Smooth muscle cell (in vitro differentiated cells): Measurements from ENCODE around the gene SLC2A10. TPM values are rescaled to one million over a fixed set of nuclear protein-coding genes. Genes with fewer than 3 reads are reported as not detected.

ENCODE experiments used
- DNase-seq: peaks from one replicate; lab custom pipeline; 2025; ENCODE audit not compliant: unreplicated experiment; lab: John Stamatoyannopoulos, UW
- H2AFZ ChIP-seq: fragments of 200-600 bp; sonication (generic); 2 replicates; pipeline ENCODE4 v1.6.0; 2016; ENCODE audit warnings: antibody characterized with exemption, low read depth, mild to moderate bottlenecking
- H3F3A ChIP-seq: fragments of 200-600 bp; sonication (generic); 2 replicates; pipeline ENCODE4 v1.6.0; 2017; ENCODE audit warnings: antibody characterized with exemption, low read depth
- H3K27ac ChIP-seq: fragments of 200-600 bp; sonication (generic); 2 replicates; pipeline ENCODE4 v1.5.1; 2016; ENCODE audit warnings: low read depth, mild to moderate bottlenecking
- H3K27me3 ChIP-seq: fragments of 200-600 bp; sonication (generic); 2 replicates; pipeline ENCODE4 v1.6.1; 2016; ENCODE audit warnings: low read depth, mild to moderate bottlenecking
- H3K36me3 ChIP-seq: fragments of 200-600 bp; sonication (generic); 2 replicates; pipeline ENCODE4 v1.5.1; 2016; ENCODE audit warnings: low read depth
- H3K4me1 ChIP-seq: fragments of 200-600 bp; sonication (generic); 2 replicates; pipeline ENCODE4 v1.5.1; 2016; ENCODE audit warnings: low read depth
- H3K4me2 ChIP-seq: fragments of 200-600 bp; sonication (generic); 2 replicates; pipeline ENCODE4 v1.6.0; 2016; ENCODE audit warnings: mild to moderate bottlenecking
- H3K4me3 ChIP-seq: fragments of 200-600 bp; sonication (generic); 2 replicates; pipeline ENCODE4 v1.5.1; 2016; ENCODE audit warnings: mild to moderate bottlenecking
- H3K79me2 ChIP-seq: fragments of 200-600 bp; sonication (generic); 2 replicates; pipeline ENCODE4 v1.6.0; 2016; ENCODE audit warnings: low read depth, mild to moderate bottlenecking
- H3K9ac ChIP-seq: fragments of 200-600 bp; sonication (generic); 2 replicates; pipeline ENCODE4 v1.6.0; 2016; ENCODE audit warnings: low read depth
- H3K9me3 ChIP-seq: fragments of 200-600 bp; sonication (generic); replicated peaks from 2 replicates; pipeline ENCODE4 v1.5.1; 2016; ENCODE audit warnings: low read depth
- H4K20me1 ChIP-seq: fragments of 200-600 bp; sonication (generic); 2 replicates; pipeline ENCODE4 v1.6.0; 2016; ENCODE audit warnings: low read depth
- CTCF ChIP-seq: fragments of 200-600 bp; sonication (generic); IDR thresholded peaks from 2 replicates; pipeline ENCODE4 v1.5.1; 2017; ENCODE audit warnings: borderline replicate concordance, mild to moderate bottlenecking, antibody characterized with exemption; ENCODE audit not compliant: insufficient read depth, poor library complexity, severe bottlenecking
- WGBS: methylation state at CpG from one replicate; pipeline ENCODE4 v1.1.7; 2016; ENCODE audit warnings: low lambda C conversion rate; 5-methylcytosine and 5-hydroxymethylcytosine counted together
- polyA plus RNA-seq: library from polyadenylated mRNA; unstranded; fragments of >200 nt; fragmentation: Nextera tagmentation; extraction: Ambion mirVana; gene quantifications from 2 replicates; pipeline ENCODE4 v1.2.1, GENCODE V29; 2016
- total RNA-seq: library from RNA; depleted of rRNA; stranded (reverse); fragments of >200 nt; gene quantifications from 2 replicates; pipeline ENCODE4 v1.2.3, GENCODE V29; 2014

Gene SLC2A10
- total and polyA plus RNA-seq, 2 experiments from 2014 or later: 40.5 to 43.7 TPM

GRCh38 chr20:46670228-46670584 lies 39.2 kb upstream of the SLC2A10 start:
- Histone ChIP-seq H3F3A (no peaks in the 10 kb centered on the region), H3K4me1 (no peaks in the 10 kb centered on the region), H3K79me2 (no peaks in the 10 kb centered on the region), H3K9ac (no peak overlapping the region), H3K27me3 (no peaks in the 10 kb centered on the region), H3K9me3 (no peaks in the 10 kb centered on the region), H4K20me1 (no peaks in the 10 kb centered on the region), H2AFZ (no peak overlapping the region), H3K36me3 (peaks cover 7% of the 10 kb centered on the region), H3K27ac (no peak overlapping the region), H3K4me3 (no peak overlapping the region), H3K4me2 (no peak overlapping the region)
- 97% methylated on average over 2 of the region's 2 CpGs for WGBS
- DNase-seq: no peak
- TF ChIP-seq CTCF: no peak

GRCh38 chr20:46670585-46671584 lies 38.6 kb upstream of the SLC2A10 start:
- WGBS: 96% methylated on average over 3 of the region's 3 CpGs
- no peak for DNase-seq
- TF ChIP-seq CTCF: no peak

GRCh38 chr20:46671866-46672542 lies 37.4 kb upstream of the SLC2A10 start:
- H3K36me3 ChIP-seq: peaks cover 5% of the 10 kb centered on the region
- H3K27me3 ChIP-seq: no peaks in the 10 kb centered on the region
- H3K4me1 ChIP-seq: no peaks in the 10 kb centered on the region
- H3K27ac ChIP-seq: no peak overlapping the region
- H3F3A ChIP-seq: no peaks in the 10 kb centered on the region
- no peaks in the 10 kb centered on the region for H4K20me1 ChIP-seq
- no peak overlapping the region for H3K9ac ChIP-seq
- TF ChIP-seq CTCF: no peak
- no peak overlapping the region for H3K4me2 ChIP-seq
- H3K79me2 ChIP-seq: no peaks in the 10 kb centered on the region
- over 99% methylated on average over 3 of the region's 3 CpGs for WGBS
- no peak overlapping the region for H2AFZ ChIP-seq
- DNase-seq: no peak
- H3K4me3 ChIP-seq: no peak overlapping the region
- H3K9me3 ChIP-seq: no peaks in the 10 kb centered on the region

More at GRCh38 chr20:46670585-46671584, 38.6 kb upstream of the SLC2A10 start:
- no peak overlapping the region for H3K27ac ChIP-seq
- no peak overlapping the region for H3K4me2 ChIP-seq
- no peak overlapping the region for H3K9ac ChIP-seq
- H2AFZ ChIP-seq: no peak overlapping the region
- peaks cover 7% of the 10 kb centered on the region for H3K36me3 ChIP-seq
- H3K9me3 ChIP-seq: no peaks in the 10 kb centered on the region
- H3K79me2 ChIP-seq: no peaks in the 10 kb centered on the region
- no peaks in the 10 kb centered on the region for H3K4me1 ChIP-seq
- H4K20me1 ChIP-seq: no peaks in the 10 kb centered on the region
- no peak overlapping the region for H3K4me3 ChIP-seq
- no peaks in the 10 kb centered on the region for H3K27me3 ChIP-seq
- no peaks in the 10 kb centered on the region for H3F3A ChIP-seq
